Coronary artery (tissue), 2 donors: ENCODE measurements around the gene DSC3.
"Not testable (repeated sequence)": the region's sequence is repeated elsewhere in the genome, so short reads cannot be mapped to it uniquely, and the experiment has no call there.

Experiments used
- DNase-seq: peaks from one replicate; pipeline ENCODE4 v3.0.0-alpha.2; 2017; ENCODE audit warnings: low spot score
- H3K27ac ChIP-seq, 2 donors: fragments of 200-600 bp; sonication (generic); one replicate each; pipeline ENCODE4 v1.5.1; 2016 to 2019
- H3K4me3 ChIP-seq: fragments of 200-600 bp; sonication (generic); 2 replicates; pipeline ENCODE4 v1.5.1; 2016; ENCODE audit warnings: mild to moderate bottlenecking, moderate library complexity
- CTCF ChIP-seq: fragments of 200-600 bp; sonication (generic); IDR thresholded peaks from one replicate; pipeline ENCODE4 v1.5.1; 2019; ENCODE audit warnings: antibody characterized with exemption

Gene DSC3

GRCh38 chr18:31030574-31031278, 11.8 kb downstream of the DSC3 start:
- no peak for DNase-seq
- H3K27ac ChIP-seq = no peak overlapping the region
- TF ChIP-seq CTCF = no peak
- no peak overlapping the region for H3K4me3 ChIP-seq

GRCh38 chr18:31015715-31016434, 26.7 kb downstream of the DSC3 start:
- DNase-seq = no peak
- Histone ChIP-seq H3K4me3 (no peak overlapping the region), H3K27ac (no peak overlapping the region)
- TF ChIP-seq CTCF = no peak

GRCh38 chr18:31011455-31011854, 31.1 kb downstream of the DSC3 start:
- H3K4me3 ChIP-seq, DNase-seq, H3K27ac ChIP-seq: not testable (repeated sequence)

GRCh38 chr18:31010601-31011000, 31.9 kb downstream of the DSC3 start:
- DNase-seq = no peak
- Histone ChIP-seq H3K27ac (no peak overlapping the region), H3K4me3 (no peak overlapping the region)
- TF ChIP-seq CTCF = no peak

- Histone ChIP-seq H3K4me3 (no peak overlapping the region), H3K27ac (no peak overlapping the region)
- DNase-seq = no peak
- no peak for TF ChIP-seq CTCF
Observed at GRCh38 chr18:30999887-31000628, 42.5 kb downstream of the DSC3 start.

- TF ChIP-seq CTCF = no peak
- Histone ChIP-seq H3K27ac (no peak overlapping the region), H3K4me3 (no peak overlapping the region)
- DNase-seq = no peak
Observed at GRCh38 chr18:30999186-30999585, 43.4 kb downstream of the DSC3 start.

- no peak for DNase-seq
- TF ChIP-seq CTCF = no peak
- no peak overlapping the region for H3K4me3 ChIP-seq
- no peak overlapping the region for H3K27ac ChIP-seq
Observed at GRCh38 chr18:30997223-30997622, 45.3 kb downstream of the DSC3 start.
